ENCODE data around the gene FAM219B.

FAM219B gene

GRCh38 chr15:74870436-74871215, 36.0 kb downstream of the FAM219B start:
- no peak for DNase-seq

DNA sequence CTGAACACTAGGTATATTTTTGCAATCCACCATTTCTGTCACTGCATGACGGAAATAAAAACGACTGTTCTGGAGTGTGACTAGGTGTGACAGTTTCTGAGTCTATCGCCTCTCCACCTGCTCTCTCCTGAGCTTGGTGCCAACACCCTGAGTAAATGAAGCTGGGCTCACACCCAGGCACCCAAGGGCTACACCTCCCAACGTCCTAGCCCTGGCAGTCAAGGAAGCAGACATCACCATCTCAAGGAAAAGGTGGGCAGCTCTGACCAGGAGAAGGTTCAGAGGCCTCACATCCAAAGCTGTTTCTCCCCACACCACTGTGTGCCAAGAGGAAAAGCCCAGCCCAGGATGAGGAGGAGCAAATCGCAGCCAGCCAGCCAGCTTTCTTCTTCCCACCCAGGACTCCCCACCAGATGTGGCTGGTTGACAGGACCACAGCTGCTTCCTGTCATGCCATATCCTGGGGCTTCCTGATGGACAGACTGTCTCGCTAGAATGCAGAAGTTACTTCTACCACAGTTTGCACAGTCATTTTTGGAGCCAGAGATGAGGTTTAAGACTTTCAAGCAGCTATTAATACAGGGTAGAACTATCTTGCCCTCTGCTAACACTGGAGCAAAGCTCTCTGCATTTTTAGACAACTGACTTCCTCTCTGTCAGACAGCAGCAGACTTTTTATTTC, 36.8 kb downstream of the FAM219B start:
- no peak for DNase-seq

GRCh38 chr15:74869372-74869725, 37.3 kb downstream of the FAM219B start:
- no peak for DNase-seq

DNA sequence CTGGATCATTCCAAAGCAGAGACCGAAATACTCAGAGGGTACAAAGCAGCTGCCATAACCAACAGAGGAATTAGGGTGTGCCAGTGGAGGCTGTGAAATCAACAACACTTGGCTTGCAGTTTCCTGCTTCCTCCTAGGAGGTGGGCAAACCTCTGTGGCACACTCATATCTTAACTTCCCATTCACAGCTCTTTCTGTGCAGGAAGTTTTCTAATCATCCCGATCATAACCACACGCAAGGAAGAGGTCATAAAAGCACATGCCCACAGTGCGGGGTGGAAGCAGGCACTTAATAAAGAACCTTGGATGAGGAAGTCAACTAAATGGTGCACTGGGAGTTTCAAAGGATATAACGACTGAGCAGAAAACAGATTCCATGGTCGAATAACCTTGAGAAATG, 38.6 kb downstream of the FAM219B start:
- no peak for DNase-seq

- no peak for DNase-seq
Measured at GRCh38 chr15:74867466-74868038, 39.1 kb downstream of the FAM219B start.

- DNase-seq = no peak
Measured at GRCh38 chr15:74866090-74866489, 40.6 kb downstream of the FAM219B start.

- DNase-seq = no peak
Measured at GRCh38 chr15:74865316-74865715, 41.3 kb downstream of the FAM219B start.

GRCh38 chr15:74864296-74864695, 42.4 kb downstream of the FAM219B start:
- DNase-seq = no peak

- no peak for DNase-seq
Measured at GRCh38 chr15:74863239-74864056, 43.2 kb downstream of the FAM219B start.

DNA sequence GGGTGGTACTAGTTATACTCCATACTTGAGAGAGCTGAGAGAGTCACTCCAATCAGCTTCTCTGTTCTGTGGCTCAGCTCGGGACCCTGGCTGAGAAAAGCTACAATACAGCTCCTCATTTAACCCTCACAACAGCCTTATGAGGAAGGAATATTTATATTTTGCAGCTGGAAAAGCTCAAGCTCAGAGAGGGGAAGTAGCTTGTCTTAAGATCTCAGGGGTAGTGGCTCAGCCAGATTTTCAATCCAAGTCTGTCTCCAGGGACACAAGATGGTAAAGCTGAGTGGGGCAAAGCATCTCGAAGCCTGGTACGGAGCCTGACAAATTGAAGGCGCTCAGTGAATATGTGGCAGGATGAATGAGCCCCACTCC, 48.3 kb downstream of the FAM219B start:
- no peak for DNase-seq

GRCh38 chr15:74857671-74858368, 48.8 kb downstream of the FAM219B start:
- no peak for DNase-seq

DNA sequence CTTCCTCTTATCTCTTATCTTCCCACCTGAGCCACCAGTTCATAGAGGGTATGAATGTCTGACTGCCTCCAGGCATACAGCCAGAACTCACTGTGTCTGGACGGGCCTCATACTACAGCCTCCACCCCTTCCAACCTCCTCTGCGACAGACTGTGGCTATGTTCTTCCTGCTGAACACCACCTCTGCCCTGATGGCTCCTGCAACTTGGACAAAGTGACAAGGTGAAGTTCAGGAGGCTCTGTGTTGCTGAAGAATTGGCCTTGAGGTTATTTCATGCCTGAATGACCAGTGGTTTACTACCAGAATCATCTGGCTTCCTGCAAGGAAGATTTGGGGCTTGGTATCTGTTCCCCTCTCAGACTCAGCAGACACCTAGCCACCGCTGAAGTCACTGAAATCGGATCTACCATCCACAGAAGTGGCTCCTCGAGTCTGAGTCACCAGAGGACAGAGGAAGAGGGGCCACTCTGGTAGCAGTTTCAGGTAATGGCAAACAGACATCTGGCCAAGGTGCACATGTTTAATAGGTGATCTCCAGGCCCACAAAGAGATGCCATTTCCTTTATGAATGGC, 49.5 kb downstream of the FAM219B start:
- no peak for DNase-seq

DNA sequence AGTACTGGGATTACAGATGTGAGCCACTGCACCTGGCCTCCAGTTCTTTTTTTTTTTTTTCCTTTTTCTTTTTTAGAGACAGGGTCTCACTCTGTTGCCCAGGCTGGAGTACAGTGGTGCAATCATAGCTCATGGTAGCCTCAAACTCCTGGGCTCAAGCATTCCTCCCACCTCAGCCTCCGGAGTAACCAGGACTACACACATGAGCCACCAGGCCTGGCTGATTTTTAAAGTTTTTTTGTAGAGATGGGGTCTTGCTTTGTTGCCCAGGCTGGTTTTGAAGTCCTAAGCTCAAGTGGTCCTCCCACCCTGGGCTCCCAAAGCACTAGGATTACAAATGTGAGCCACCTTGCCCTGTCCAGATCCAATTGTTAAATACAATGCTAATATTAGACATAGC, 50.1 kb downstream of the FAM219B start:
- DNase-seq = no peak

GRCh38 chr15:74855857-74856256, 50.8 kb downstream of the FAM219B start:
- no peak for DNase-seq

DNA sequence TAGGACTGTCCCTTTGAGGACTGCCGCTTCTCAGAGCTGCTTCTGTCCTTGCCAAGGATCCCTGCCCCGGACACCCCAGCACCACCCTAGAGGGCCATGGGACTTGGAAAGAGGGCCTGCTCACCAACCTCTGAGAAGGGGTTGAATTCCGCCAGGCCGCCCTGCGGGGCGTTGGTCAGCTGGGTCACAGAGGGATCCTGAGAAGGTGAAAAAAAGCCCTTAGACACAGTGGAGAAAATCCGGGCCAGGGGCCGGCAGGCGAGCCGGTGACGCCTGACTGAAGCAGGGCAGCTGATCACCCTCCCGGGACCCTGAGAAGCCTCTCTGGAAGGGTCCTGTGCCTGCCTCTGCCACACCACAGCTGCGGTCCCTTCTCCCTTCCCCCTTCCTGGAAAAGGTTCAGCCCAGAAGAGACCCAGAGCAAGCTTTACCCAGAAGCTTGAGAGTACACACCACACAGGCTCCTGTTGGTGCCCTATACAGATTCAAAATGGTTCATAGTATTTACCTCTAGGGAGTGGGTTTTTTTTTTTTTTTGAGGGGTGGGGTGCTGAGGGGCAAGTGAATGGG, 52.1 kb downstream of the FAM219B start:
- no peak for DNase-seq

DNA sequence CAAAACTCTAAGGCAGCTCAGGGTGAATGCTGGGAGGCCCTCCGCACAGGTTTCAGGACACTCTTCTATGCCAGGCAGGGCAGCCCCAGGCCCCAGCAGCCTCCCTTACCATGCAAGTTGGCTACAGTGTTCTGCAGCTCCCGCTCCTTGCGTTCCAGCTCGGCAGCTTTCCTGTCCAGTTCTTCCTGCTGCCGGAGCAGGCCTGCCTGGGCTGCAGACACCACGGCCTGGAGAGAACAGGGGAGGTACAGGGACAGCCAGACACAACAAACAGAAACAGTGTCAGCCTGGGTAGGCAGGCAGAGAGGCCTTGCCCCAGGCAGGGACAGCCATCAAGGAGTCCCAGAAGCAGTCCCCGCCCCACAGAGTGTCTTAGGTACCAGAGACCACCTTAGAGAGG, 54.7 kb downstream of the FAM219B start:
- DNase-seq = no peak

GRCh38 chr15:74850393-74850792, 56.3 kb downstream of the FAM219B start:
- no peak for DNase-seq

All from retina (tissue), 1 donor.